Esophagus squamous epithelium (tissue), 4 donors: ENCODE measurements around the gene GGACT.
"Not testable (repeated sequence)": the region's sequence is repeated elsewhere in the genome, so short reads cannot be mapped to it uniquely, and the experiment has no call there.

ENCODE experiments used
- CTCF ChIP-seq, 6 experiments: fragments of 450-650 bp in 4 of 6; fragments of 200-600 bp in 2 of 6; sonication (generic) in 2 of 6; IDR thresholded peaks; one replicate each; pipeline ENCODE4 v1.5.1; 2016 to 2019; ENCODE audit warnings: antibody characterized with exemption in 6 of 6, mild to moderate bottlenecking in 4 of 6, moderate library complexity in 4 of 6
- POLR2A ChIP-seq, 4 donors: fragments of 450-650 bp; IDR thresholded peaks; one replicate each; pipeline ENCODE4 v1.6.1; 2017; ENCODE audit warnings: antibody characterized with exemption in 4 of 4, mild to moderate bottlenecking in 4 of 4, moderate library complexity in 3 of 4

GRCh38 chr13:100618897-100619296, 30.3 kb upstream of the GGACT start:
- TF ChIP-seq CTCF, POLR2A (IDR thresholded peaks at IDR 0.05): not testable (repeated sequence)
